Coronary artery (tissue), 2 donors: ENCODE measurements around the gene TSC22D4.
"Not testable (repeated sequence)": the region's sequence is repeated elsewhere in the genome, so short reads cannot be mapped to it uniquely, and the experiment has no call there.

Source experiments
- DNase-seq: peaks from one replicate; pipeline ENCODE4 v3.0.0-alpha.2; 2017; ENCODE audit warnings: low spot score
- H3K27ac ChIP-seq, 2 donors: fragments of 200-600 bp; sonication (generic); one replicate each; pipeline ENCODE4 v1.5.1; 2016 to 2019
- H3K4me3 ChIP-seq: fragments of 200-600 bp; sonication (generic); 2 replicates; pipeline ENCODE4 v1.5.1; 2016; ENCODE audit warnings: mild to moderate bottlenecking, moderate library complexity
- TF ChIP-seq, protein P1 (sequence below): fragments of 200-600 bp; sonication (generic); IDR thresholded peaks from one replicate; pipeline ENCODE4 v1.5.1; 2019; ENCODE audit warnings: antibody characterized with exemption

The TSC22D4 gene

DNA sequence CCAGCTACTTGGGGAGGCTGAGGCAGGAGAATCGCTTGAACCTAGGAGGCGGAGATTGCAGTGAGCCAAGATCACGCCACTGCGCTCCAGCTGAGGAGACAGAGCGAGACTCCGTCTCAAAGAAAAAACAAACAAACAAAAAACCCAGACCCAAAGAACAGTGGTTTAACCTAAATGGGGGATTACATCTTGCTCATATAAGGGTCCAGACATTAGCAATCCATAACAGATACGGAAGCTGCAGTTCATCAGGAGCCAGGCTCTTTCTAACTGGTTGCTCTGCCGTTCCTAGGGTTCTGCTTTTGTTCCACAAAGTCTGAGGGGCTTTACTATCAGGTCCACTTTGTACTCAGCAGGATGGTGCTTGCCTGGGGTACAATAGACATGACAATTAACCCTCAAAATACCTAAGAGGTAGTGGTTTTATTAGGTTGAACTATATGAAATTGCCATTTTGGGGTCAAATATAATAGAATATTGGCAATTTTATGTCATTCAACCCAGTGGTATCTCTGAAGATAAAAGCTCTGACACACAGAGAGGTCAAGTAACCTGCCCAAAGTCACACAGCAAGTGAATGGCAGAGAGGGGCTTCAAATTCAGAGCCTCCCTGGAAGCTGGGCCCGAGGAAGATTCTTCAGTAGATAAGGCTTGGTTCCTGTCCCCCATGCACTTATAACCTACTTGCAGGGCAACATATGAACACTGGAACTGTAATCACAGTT is 26.0 kb upstream of the TSC22D4 start:
- Histone ChIP-seq H3K4me3 (no peak overlapping the region), H3K27ac (no peak overlapping the region)
- DNase-seq, result no peak
- TF ChIP-seq, protein P1, sequence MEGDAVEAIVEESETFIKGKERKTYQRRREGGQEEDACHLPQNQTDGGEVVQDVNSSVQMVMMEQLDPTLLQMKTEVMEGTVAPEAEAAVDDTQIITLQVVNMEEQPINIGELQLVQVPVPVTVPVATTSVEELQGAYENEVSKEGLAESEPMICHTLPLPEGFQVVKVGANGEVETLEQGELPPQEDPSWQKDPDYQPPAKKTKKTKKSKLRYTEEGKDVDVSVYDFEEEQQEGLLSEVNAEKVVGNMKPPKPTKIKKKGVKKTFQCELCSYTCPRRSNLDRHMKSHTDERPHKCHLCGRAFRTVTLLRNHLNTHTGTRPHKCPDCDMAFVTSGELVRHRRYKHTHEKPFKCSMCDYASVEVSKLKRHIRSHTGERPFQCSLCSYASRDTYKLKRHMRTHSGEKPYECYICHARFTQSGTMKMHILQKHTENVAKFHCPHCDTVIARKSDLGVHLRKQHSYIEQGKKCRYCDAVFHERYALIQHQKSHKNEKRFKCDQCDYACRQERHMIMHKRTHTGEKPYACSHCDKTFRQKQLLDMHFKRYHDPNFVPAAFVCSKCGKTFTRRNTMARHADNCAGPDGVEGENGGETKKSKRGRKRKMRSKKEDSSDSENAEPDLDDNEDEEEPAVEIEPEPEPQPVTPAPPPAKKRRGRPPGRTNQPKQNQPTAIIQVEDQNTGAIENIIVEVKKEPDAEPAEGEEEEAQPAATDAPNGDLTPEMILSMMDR, result no peak

DNA sequence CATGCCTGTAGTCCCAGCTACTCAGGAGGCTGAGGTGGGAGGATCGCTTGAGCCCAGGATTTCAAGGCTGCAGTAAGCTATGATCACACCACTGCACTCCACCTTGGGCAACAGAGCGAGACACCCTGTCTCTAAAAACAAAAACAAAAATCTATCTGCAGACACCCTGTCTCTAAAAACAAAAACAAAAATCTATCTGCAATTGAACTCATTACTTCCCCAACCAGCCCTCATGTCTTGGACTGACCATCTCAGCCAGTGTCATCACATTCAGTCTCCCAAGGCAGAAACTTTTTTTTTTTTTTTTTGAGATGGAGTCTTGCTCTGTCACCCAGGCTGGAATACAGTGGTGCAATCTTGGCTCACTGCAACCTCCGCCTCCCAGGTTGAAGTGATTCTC is 25.0 kb upstream of the TSC22D4 start:
- not testable (repeated sequence) for H3K4me3 ChIP-seq, DNase-seq, H3K27ac ChIP-seq

DNA sequence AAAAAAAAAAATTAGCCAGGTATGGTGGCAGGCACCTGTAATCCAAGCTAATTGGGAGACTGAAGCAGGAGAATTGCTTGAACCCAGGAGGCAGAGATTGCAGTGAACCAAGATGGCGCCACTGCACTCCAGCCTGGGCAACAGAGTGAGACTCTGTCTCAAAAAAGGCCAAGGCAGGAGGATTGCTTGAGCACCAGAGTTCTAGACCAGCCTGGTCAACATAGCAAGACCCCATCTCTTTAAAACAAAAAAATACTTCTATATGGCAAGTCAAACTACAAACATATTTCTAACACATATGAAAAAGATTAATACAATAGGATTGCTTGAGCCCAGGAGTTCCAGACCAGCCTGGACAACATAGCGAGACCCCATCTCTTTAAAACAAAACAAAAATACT is 21.7 kb upstream of the TSC22D4 start:
- DNase-seq, H3K27ac ChIP-seq, H3K4me3 ChIP-seq: not testable (repeated sequence)

DNA sequence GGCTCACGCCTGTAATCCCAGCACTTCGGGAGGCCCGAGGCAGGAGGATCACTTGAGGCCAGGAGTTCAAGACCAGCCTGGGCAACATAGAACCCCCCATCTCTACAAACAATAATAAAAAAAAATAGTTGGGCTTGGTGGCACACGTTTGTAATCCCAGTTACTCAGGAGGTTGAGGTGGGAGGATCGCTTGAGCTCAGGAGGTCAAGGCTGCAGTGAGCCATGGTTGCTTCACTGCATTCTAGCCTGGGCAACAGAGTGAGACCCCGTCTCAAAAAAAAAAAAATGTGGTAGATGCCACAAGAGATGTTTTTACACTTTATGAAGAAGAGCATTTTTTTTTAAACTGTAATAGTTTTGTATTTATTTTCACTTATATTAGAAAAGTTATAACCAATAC is 17.5 kb upstream of the TSC22D4 start:
- DNase-seq, result no peak
- Histone ChIP-seq H3K4me3 (no peak overlapping the region), H3K27ac (no peak overlapping the region)
- TF ChIP-seq, protein P1, result no peak

DNA sequence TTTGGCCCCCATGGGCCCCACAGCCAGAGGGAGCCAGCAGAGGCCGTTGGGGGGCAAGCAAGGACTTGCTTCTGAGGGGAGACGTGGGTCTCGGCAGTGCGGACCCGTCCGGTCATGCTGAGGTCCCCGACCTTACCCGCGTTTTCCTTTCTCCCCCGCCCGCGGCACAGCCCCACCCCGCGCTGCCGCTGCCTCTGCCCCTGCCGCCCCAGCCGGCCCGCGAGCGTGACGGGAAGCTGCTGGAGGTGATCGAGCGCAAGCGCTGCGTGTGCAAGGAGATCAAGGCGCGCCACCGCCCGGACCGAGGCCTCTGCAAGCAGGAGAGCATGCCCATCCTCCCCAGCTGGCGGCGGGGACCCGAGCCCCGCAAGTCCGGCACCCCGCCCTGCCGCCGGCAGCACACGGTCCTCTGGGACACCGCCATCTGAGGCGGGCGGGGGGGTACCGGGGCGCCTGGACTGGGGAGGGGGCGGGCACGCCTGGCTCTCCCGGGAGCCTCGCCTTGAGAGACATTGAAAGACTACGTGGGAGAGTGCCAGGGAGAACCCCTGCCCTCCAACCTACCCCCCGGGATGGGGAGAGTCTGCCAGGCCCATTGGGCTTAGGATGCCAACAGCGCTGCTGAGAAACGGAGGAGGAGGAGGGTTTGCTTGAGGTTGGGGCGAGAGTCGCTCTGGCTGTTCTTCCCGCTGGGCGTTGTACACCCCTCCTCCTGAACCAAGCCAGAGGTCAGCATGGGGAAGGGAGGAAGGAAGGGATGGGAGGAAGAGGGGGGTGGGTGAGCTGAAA is 14.7 kb upstream of the TSC22D4 start:
- TF ChIP-seq, protein P1, result no peak
- Histone ChIP-seq H3K4me3 (peak overlapping the region; percentile 68), H3K27ac (peak overlapping the region in 1 of 2 donors; percentile 12)
- no peak for DNase-seq

DNA sequence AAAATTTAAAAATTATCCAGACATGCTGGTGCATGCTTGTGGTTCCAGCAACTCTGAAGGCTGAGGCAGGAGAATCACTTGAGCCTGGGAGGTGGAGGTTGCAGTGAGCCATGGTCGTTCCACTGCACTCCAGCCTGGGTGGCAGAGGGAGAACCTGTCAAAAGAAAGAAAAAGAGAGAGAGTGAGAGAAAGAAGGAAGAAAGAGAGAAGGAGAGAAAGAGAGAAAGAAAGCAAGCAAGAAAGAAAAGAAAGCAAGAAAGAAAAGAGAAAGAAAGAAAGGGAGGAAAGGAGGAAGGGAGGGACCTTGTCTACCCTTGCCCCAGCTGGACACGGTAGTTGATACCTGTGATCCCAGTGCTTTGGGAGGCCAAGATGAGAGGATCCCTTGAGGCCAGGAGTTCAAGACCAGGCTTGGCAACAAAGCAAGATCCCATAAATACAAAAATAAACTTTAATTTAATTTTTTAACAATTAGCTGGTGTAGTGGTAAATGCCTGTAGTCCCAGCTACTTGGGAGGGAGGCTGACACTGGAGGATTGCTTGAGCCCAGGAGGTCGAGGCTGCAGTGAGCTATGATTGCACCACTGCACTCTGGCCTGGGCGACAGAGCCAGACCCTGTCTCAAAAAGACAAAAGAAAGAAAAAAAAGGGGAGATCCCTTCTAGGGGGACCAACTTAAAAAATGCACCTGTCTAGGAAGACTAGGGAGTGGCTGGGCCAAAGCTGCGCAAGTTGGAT is 13.9 kb upstream of the TSC22D4 start:
- no peak overlapping the region for H3K27ac ChIP-seq
- TF ChIP-seq, protein P1, result no peak
- no peak for DNase-seq
- peak overlapping the region; percentile 68 for H3K4me3 ChIP-seq

DNA sequence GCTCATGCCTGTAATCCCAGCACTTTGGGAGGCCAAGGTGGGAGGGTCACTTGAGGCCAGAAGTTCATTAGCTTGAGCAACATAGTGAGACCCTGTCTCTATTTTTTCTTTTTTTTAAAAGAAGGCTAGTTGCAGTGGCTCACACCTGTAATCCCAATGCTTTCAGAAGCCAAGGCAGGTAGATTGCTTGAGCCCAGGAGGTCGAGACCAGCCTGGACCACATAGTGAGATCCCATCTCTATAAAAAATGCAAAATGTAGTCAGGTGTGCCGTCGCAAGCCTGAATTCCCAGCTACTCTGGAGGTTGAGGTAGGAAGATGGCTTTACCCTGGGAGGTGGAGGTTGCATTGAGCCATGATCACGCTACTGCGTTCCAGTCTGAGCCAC is 12.2 kb upstream of the TSC22D4 start:
- Histone ChIP-seq H3K27ac (no peak overlapping the region), H3K4me3 (no peak overlapping the region)
- TF ChIP-seq, protein P1, result no peak
- DNase-seq, result no peak
